ENCODE measurements around the gene RELT. TPM values are rescaled to one million over a fixed set of nuclear protein-coding genes. Genes with fewer than 3 reads are reported as not detected.

RELT gene
- total and polyA plus RNA-seq, 2 of the 13 experiments (the other 11 are each of a cell fraction or from before 2014, with no cell fraction given) = 2.5 to 4.7 TPM

DNA sequence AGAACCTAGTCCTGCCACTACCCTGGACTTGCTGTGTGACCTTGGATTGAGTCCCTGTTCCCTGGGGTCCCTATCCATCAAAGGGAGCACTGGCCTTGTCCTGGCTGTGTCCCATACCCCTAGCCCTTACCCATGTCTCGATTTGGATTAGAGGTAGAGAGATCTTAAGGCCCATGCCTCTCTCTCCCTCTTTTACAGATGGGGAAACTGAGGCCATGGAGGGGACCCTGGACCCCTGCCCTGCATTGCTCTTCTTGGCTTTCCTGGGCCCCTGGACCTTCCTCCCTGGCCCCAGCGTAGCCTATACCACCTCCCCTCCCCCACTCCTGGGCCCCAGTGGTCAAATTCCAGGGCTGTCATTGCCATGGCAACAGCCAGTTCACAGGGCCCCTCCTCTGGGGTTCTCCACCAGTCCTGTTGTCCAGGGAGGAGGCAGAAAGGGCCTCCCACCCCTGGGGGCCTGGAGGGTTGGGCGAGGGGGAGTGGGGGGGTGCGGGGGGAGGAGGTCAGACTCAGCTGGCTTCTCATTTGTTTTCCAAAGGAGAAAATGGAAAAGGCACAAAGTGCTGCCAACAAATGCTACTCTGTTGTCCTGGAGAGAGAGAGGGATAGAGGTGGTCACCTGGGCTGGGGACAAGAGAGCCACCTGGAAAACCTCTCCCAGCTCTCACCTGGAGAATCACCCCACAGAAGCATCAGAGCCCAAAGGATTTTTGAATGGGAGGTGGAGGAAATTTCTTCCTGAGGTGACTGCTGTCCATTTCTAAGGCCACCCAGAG is 44.9 kb upstream of the RELT start (continued):
- TF ChIP-seq, protein P1, sequence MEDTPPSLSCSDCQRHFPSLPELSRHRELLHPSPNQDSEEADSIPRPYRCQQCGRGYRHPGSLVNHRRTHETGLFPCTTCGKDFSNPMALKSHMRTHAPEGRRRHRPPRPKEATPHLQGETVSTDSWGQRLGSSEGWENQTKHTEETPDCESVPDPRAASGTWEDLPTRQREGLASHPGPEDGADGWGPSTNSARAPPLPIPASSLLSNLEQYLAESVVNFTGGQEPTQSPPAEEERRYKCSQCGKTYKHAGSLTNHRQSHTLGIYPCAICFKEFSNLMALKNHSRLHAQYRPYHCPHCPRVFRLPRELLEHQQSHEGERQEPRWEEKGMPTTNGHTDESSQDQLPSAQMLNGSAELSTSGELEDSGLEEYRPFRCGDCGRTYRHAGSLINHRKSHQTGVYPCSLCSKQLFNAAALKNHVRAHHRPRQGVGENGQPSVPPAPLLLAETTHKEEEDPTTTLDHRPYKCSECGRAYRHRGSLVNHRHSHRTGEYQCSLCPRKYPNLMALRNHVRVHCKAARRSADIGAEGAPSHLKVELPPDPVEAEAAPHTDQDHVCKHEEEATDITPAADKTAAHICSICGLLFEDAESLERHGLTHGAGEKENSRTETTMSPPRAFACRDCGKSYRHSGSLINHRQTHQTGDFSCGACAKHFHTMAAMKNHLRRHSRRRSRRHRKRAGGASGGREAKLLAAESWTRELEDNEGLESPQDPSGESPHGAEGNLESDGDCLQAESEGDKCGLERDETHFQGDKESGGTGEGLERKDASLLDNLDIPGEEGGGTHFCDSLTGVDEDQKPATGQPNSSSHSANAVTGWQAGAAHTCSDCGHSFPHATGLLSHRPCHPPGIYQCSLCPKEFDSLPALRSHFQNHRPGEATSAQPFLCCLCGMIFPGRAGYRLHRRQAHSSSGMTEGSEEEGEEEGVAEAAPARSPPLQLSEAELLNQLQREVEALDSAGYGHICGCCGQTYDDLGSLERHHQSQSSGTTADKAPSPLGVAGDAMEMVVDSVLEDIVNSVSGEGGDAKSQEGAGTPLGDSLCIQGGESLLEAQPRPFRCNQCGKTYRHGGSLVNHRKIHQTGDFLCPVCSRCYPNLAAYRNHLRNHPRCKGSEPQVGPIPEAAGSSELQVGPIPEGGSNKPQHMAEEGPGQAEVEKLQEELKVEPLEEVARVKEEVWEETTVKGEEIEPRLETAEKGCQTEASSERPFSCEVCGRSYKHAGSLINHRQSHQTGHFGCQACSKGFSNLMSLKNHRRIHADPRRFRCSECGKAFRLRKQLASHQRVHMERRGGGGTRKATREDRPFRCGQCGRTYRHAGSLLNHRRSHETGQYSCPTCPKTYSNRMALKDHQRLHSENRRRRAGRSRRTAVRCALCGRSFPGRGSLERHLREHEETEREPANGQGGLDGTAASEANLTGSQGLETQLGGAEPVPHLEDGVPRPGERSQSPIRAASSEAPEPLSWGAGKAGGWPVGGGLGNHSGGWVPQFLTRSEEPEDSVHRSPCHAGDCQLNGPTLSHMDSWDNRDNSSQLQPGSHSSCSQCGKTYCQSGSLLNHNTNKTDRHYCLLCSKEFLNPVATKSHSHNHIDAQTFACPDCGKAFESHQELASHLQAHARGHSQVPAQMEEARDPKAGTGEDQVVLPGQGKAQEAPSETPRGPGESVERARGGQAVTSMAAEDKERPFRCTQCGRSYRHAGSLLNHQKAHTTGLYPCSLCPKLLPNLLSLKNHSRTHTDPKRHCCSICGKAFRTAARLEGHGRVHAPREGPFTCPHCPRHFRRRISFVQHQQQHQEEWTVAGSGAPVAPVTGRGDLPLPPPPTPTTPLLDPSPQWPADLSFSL (CRISPR knock-in tag; IDR thresholded peaks at IDR 0.05) = peak; percentile 45; the same call in 1 of the 2 replicates
- TF ChIP-seq ZNF44 (CRISPR knock-in tag; IDR thresholded peaks at IDR 0.05) = no peak
- TF ChIP-seq, protein P2, sequence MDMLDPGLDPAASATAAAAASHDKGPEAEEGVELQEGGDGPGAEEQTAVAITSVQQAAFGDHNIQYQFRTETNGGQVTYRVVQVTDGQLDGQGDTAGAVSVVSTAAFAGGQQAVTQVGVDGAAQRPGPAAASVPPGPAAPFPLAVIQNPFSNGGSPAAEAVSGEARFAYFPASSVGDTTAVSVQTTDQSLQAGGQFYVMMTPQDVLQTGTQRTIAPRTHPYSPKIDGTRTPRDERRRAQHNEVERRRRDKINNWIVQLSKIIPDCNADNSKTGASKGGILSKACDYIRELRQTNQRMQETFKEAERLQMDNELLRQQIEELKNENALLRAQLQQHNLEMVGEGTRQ (IDR thresholded peaks at IDR 0.05; ENCODE audit: low read depth, low read length) = no peak
- TF ChIP-seq, protein P2 (CRISPR knock-in tag; IDR thresholded peaks at IDR 0.05; ENCODE audit: borderline replicate concordance) = no peak
- no peak for TF ChIP-seq KLF15 (CRISPR knock-in tag; IDR thresholded peaks at IDR 0.05; ENCODE audit: borderline replicate concordance)
- TF ChIP-seq ARNTL (CRISPR knock-in tag; IDR thresholded peaks at IDR 0.05) = no peak
- TF ChIP-seq ELF1 (CRISPR knock-in tag; IDR thresholded peaks at IDR 0.05) = peak; percentile 50; the same call in 1 of the 2 replicates
- no peak for TF ChIP-seq ZBTB1 (CRISPR knock-in tag; IDR thresholded peaks at IDR 0.05; ENCODE audit: borderline replicate concordance)
- TF ChIP-seq GPN1 (CRISPR knock-in tag; IDR thresholded peaks at IDR 0.05; ENCODE audit: borderline replicate concordance) = no peak
- peak; percentile 95 for TF ChIP-seq HNF4A (CRISPR knock-in tag; IDR thresholded peaks at IDR 0.05)
- TF ChIP-seq, protein P3, sequence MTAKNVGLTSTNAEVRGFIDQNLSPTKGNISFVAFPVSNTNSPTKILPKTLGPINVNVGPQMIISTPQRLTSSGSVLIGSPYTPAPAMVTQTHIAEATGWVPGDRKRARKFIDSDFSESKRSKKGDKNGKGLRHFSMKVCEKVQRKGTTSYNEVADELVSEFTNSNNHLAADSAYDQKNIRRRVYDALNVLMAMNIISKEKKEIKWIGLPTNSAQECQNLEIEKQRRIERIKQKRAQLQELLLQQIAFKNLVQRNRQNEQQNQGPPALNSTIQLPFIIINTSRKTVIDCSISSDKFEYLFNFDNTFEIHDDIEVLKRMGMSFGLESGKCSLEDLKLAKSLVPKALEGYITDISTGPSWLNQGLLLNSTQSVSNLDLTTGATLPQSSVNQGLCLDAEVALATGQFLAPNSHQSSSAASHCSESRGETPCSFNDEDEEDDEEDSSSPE (CRISPR knock-in tag; IDR thresholded peaks at IDR 0.05) = peak; percentile 34; the same call in 1 of the 2 replicates
- TF ChIP-seq, protein P4, sequence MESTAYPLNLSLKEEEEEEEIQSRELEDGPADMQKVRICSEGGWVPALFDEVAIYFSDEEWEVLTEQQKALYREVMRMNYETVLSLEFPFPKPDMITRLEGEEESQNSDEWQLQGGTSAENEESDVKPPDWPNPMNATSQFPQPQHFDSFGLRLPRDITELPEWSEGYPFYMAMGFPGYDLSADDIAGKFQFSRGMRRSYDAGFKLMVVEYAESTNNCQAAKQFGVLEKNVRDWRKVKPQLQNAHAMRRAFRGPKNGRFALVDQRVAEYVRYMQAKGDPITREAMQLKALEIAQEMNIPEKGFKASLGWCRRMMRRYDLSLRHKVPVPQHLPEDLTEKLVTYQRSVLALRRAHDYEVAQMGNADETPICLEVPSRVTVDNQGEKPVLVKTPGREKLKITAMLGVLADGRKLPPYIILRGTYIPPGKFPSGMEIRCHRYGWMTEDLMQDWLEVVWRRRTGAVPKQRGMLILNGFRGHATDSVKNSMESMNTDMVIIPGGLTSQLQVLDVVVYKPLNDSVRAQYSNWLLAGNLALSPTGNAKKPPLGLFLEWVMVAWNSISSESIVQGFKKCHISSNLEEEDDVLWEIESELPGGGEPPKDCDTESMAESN (CRISPR knock-in tag; conservative IDR thresholded peaks at IDR 0.05) = peak; percentile 45; the same call in 1 of the 2 replicates
- TF ChIP-seq RXRB (CRISPR knock-in tag; IDR thresholded peaks at IDR 0.05; ENCODE audit: borderline replicate concordance) = peak; percentile 70
- TF ChIP-seq SP140L (CRISPR knock-in tag; IDR thresholded peaks at IDR 0.05; ENCODE audit: borderline replicate concordance) = no peak
- peak; percentile 29; the same call in 1 of the 2 replicates for TF ChIP-seq ZNF670 (CRISPR knock-in tag; IDR thresholded peaks at IDR 0.05; ENCODE audit: borderline replicate concordance)
